ENCODE measurements around the gene ZNF337.
"Not testable (repeated sequence)": the region's sequence is repeated elsewhere in the genome, so short reads cannot be mapped to it uniquely, and the experiment has no call there.

Gene ZNF337

GRCh38 chr20:25696371-25697131 is at the start of gene ZNF337:
Gene ZNF337, minus strand, starts transcription at chr20:25696853. Its CDS starts 10,436 bp downstream, at chr20:25686417.
- DNase-seq = peak; percentile 83 to 87 (median 86)

- no peak for DNase-seq
Measured at GRCh38 chr20:25745738-25746137, 49.1 kb upstream of the ZNF337 start.

GRCh38 chr20:25745100-25745499 is 48.4 kb upstream of the ZNF337 start:
- no peak for DNase-seq

GRCh38 chr20:25744261-25744660 is 47.6 kb upstream of the ZNF337 start:
- no peak for DNase-seq

- no peak for DNase-seq
Measured at GRCh38 chr20:25741088-25741487, 44.4 kb upstream of the ZNF337 start.

GRCh38 chr20:25739615-25740320 is 43.1 kb upstream of the ZNF337 start:
- DNase-seq = no peak

GRCh38 chr20:25738198-25738597 is 41.5 kb upstream of the ZNF337 start:
- DNase-seq = no peak

GRCh38 chr20:25733903-25734302 is 37.2 kb upstream of the ZNF337 start:
- DNase-seq = no peak

- DNase-seq = no peak
Measured at GRCh38 chr20:25730862-25731261, 34.2 kb upstream of the ZNF337 start.

GRCh38 chr20:25726357-25726756 is 29.7 kb upstream of the ZNF337 start:
- DNase-seq = no peak

GRCh38 chr20:25725639-25726038 is 29.0 kb upstream of the ZNF337 start:
- DNase-seq = no peak

GRCh38 chr20:25723975-25724374 is 27.3 kb upstream of the ZNF337 start:
- no peak for DNase-seq

- no peak for DNase-seq
Measured at GRCh38 chr20:25720285-25720684, 23.6 kb upstream of the ZNF337 start.

GRCh38 chr20:25718896-25719809 is 22.5 kb upstream of the ZNF337 start:
- DNase-seq = peak in 2 of 4 experiments; percentile 15 to 37

GRCh38 chr20:25707695-25708094 is 11.0 kb upstream of the ZNF337 start:
- DNase-seq = no peak

GRCh38 chr20:25706793-25707192 is 10.1 kb upstream of the ZNF337 start:
- DNase-seq = no peak

- DNase-seq = no peak
Measured at GRCh38 chr20:25705830-25706351, 9.2 kb upstream of the ZNF337 start.

GRCh38 chr20:25704303-25704702 is 7.7 kb upstream of the ZNF337 start:
- DNase-seq = not testable (repeated sequence)

- not testable (repeated sequence) for DNase-seq
Measured at GRCh38 chr20:25700835-25701234, 4.2 kb upstream of the ZNF337 start.

GRCh38 chr20:25699914-25700313 is 3.3 kb upstream of the ZNF337 start:
- no peak for DNase-seq

- no peak for DNase-seq
Measured at GRCh38 chr20:25697132-25697446, 436 bp upstream of the ZNF337 start.

GRCh38 chr20:25695532-25696370 is 902 bp downstream of the ZNF337 start:
- DNase-seq = no peak
